H1 (cell line): Measurements from ENCODE around the gene FGD4. TPM values are rescaled to one million over a fixed set of nuclear protein-coding genes. Genes with fewer than 3 reads are reported as not detected.

ENCODE experiments used
- CTCF ChIA-PET: fragments of 300-600 bp; sonication (Branson Sonifier 250); formaldehyde crosslinking; loops from one replicate; lab custom pipeline; 2021; ENCODE audit not compliant: partially characterized antibody; lab: Charles Lee
- POLR2A ChIA-PET: fragments of 300-600 bp; sonication (Branson Sonifier 250); formaldehyde crosslinking; loops from one replicate; lab custom pipeline; 2021; ENCODE audit warnings: inconsistent platforms; ENCODE audit not compliant: partially characterized antibody; lab: Charles Lee
- DNase-seq, 2 experiments: peaks; one replicate each; pipeline versions ENCODE4 v3.0.0 to v3.0.0-alpha.2; 2010 to 2022; ENCODE audit warnings: low spot score in 2 of 2, low read depth in 1 of 2, mixed read lengths in 1 of 2
- FAIRE-seq: peaks from 2 replicates; lab custom pipeline; 2011; peaks lifted over from hg19 to GRCh38; lab: Jason Lieb, UNC
- H2AFZ ChIP-seq: 2 replicates; pipeline ENCODE4 v1.8.1; 2012; ENCODE audit warnings: low read length, inconsistent platforms
- H2AK5ac ChIP-seq: 2 replicates; pipeline ENCODE4 v1.6.1; 2013; ENCODE audit warnings: low read depth, low read length
- H2BK120ac ChIP-seq: replicated peaks from 2 replicates; pipeline ENCODE3; 2013; ENCODE audit warnings: low read depth, low read length, inconsistent platforms
- H2BK12ac ChIP-seq: 2 replicates; pipeline ENCODE4 v1.6.1; 2013; ENCODE audit warnings: low read depth, low read length
- H2BK15ac ChIP-seq: 2 replicates; pipeline ENCODE4 v1.6.1; 2013; ENCODE audit warnings: low read length
- H2BK20ac ChIP-seq: 2 replicates; pipeline ENCODE4 v1.6.1; 2013; ENCODE audit warnings: low read length
- H2BK5ac ChIP-seq: 2 replicates; pipeline ENCODE4 v1.6.1; 2013; ENCODE audit warnings: low read depth, low read length
- H3K14ac ChIP-seq: 2 replicates; pipeline ENCODE4 v1.6.1; 2013; ENCODE audit warnings: inconsistent platforms; ENCODE audit not compliant: insufficient read length
- H3K18ac ChIP-seq: 2 replicates; pipeline ENCODE4 v1.6.1; 2013; ENCODE audit warnings: low read length; ENCODE audit errors: extremely low read depth
- H3K23ac ChIP-seq: 2 replicates; pipeline ENCODE4 v1.6.1; 2013; ENCODE audit warnings: inconsistent platforms; ENCODE audit not compliant: insufficient read length
- H3K23me2 ChIP-seq: 2 replicates; pipeline ENCODE4 v1.6.1; 2013; ENCODE audit warnings: low read depth, low read length
- H3K27ac ChIP-seq: 2 replicates; pipeline ENCODE4 v1.6.1; 2011; ENCODE audit warnings: low read depth, low read length, inconsistent platforms
- H3K27me3 ChIP-seq, 4 experiments: replicated peaks in 1 of 4; 1 replicate in 1 of 4; 2 replicates in 3 of 4; pipeline versions ENCODE4 v1.6.1 to v1.8.1; 2011 to 2013; ENCODE audit warnings: low read length in 3 of 4, mild to moderate bottlenecking in 3 of 4, inconsistent platforms in 2 of 4, mixed read lengths in 2 of 4, moderate library complexity in 1 of 4; ENCODE audit not compliant: control insufficient read depth in 3 of 4, insufficient read depth in 3 of 4; ENCODE audit errors: extremely low read depth in 1 of 4
- H3K36me3 ChIP-seq, 4 experiments: 2 replicates each; pipeline versions ENCODE4 v1.6.1 to v1.8.1; 2011 to 2013; ENCODE audit warnings: mild to moderate bottlenecking in 4 of 4, low read length in 3 of 4, moderate library complexity in 2 of 4, control low read depth in 1 of 4, inconsistent platforms in 1 of 4; ENCODE audit not compliant: insufficient read depth in 4 of 4, control insufficient read depth in 2 of 4
- H3K4ac ChIP-seq: replicated peaks from 2 replicates; pipeline ENCODE3; 2013; ENCODE audit warnings: low read length, low read depth, mixed read lengths, inconsistent platforms; ENCODE audit not compliant: insufficient read length
- H3K4me1 ChIP-seq, 4 experiments: replicated peaks in 1 of 4; 1 replicate in 1 of 4; 2 replicates in 3 of 4; pipeline versions ENCODE4 v1.6.1 to v1.8.1; 2011 to 2013; ENCODE audit warnings: low read length in 3 of 4, inconsistent platforms in 2 of 4, mixed read lengths in 1 of 4; ENCODE audit not compliant: insufficient read depth in 4 of 4, control insufficient read depth in 3 of 4
- H3K4me2 ChIP-seq, 2 experiments: 2 replicates each; pipeline versions ENCODE4 v1.6.1 to v1.8.1; 2011 to 2013; ENCODE audit warnings: low read depth in 2 of 2, low read length in 2 of 2, control low read depth in 1 of 2, inconsistent platforms in 1 of 2, mild to moderate bottlenecking in 1 of 2; ENCODE audit not compliant: insufficient read depth in 1 of 2
- H3K4me3 ChIP-seq, 4 experiments: fragments of 200-600, 300-600 bp in 1 of 4; sonication (generic), shearing (Covaris generic), sonication (Bioruptor Twin) in 1 of 4; 2 replicates each; pipeline versions ENCODE4 v1.5.1 to v1.8.1; 2011 to 2016; ENCODE audit warnings: low read length in 4 of 4, low read depth in 3 of 4, control low read depth in 2 of 4, inconsistent platforms in 2 of 4, mild to moderate bottlenecking in 2 of 4, mixed read lengths in 1 of 4, moderate library complexity in 1 of 4; ENCODE audit not compliant: insufficient read depth in 2 of 4; ENCODE audit errors: extremely low read depth in 1 of 4
- H3K56ac ChIP-seq: replicated peaks from 2 replicates; pipeline ENCODE3; 2013; ENCODE audit warnings: low read depth, mild to moderate bottlenecking, mixed read lengths, low read length, inconsistent platforms; ENCODE audit not compliant: insufficient read length
- H3K79me1 ChIP-seq: 2 replicates; pipeline ENCODE4 v1.6.1; 2013; ENCODE audit warnings: low read depth, low read length, control low read depth
- H3K79me2 ChIP-seq, 2 experiments: 2 replicates each; pipeline versions ENCODE4 v1.6.1 to v1.8.1; 2012 to 2013; ENCODE audit warnings: low read length in 2 of 2, mild to moderate bottlenecking in 2 of 2, inconsistent platforms in 1 of 2; ENCODE audit not compliant: insufficient read depth in 2 of 2, control insufficient read depth in 1 of 2
- H3K9ac ChIP-seq, 4 experiments: replicated peaks in 1 of 4; 1 replicate in 1 of 4; 2 replicates in 3 of 4; pipeline versions ENCODE4 v1.6.1 to v1.8.1; 2011 to 2013; ENCODE audit warnings: low read depth in 3 of 4, low read length in 3 of 4, control low read depth in 2 of 4, mild to moderate bottlenecking in 2 of 4, moderate library complexity in 2 of 4, inconsistent platforms in 1 of 4; ENCODE audit errors: extremely low read depth in 1 of 4
- H3K9me3 ChIP-seq, 2 experiments: 2 replicates each; pipeline versions ENCODE4 v1.6.1 to v1.8.1; 2012 to 2013; ENCODE audit warnings: mild to moderate bottlenecking in 2 of 2, moderate library complexity in 2 of 2, control low read depth in 1 of 2, inconsistent platforms in 1 of 2, low read depth in 1 of 2, low read length in 1 of 2, mixed read lengths in 1 of 2; ENCODE audit not compliant: insufficient read depth in 2 of 2
- H4K20me1 ChIP-seq, 2 experiments: replicated peaks in 1 of 2; 2 replicates each; pipeline versions ENCODE3 to v1.8.1; 2011 to 2013; ENCODE audit warnings: inconsistent platforms in 2 of 2, low read length in 2 of 2, mild to moderate bottlenecking in 1 of 2; ENCODE audit not compliant: insufficient read depth in 2 of 2, control insufficient read depth in 1 of 2
- H4K5ac ChIP-seq: 2 replicates; pipeline ENCODE4 v1.6.1; 2013; ENCODE audit warnings: low read length, low read depth, mixed read lengths, inconsistent platforms; ENCODE audit not compliant: insufficient read length
- H4K8ac ChIP-seq: 2 replicates; pipeline ENCODE4 v1.8.0; 2013; ENCODE audit warnings: mild to moderate bottlenecking, moderate library complexity, low read length, inconsistent platforms; ENCODE audit not compliant: insufficient read depth; ENCODE audit errors: extremely low read depth
- H4K91ac ChIP-seq: replicated peaks from 2 replicates; pipeline ENCODE3; 2013; ENCODE audit warnings: low read length, mixed read lengths, inconsistent platforms; ENCODE audit not compliant: insufficient read length
- ATF3 ChIP-seq: IDR thresholded peaks from 2 replicates; pipeline ENCODE4 v1.6.1; 2011; ENCODE audit warnings: low read depth, mild to moderate bottlenecking, low read length; ENCODE audit not compliant: insufficient read depth
- TBP ChIP-seq: IDR thresholded peaks from 2 replicates; pipeline ENCODE4 v1.6.1; 2011; ENCODE audit warnings: low read depth, low read length, improper control_type of control experiment
- polyA plus RNA-seq, 7 experiments: library from polyadenylated mRNA; depleted of rRNA in 3 of 7; stranded (reverse) in 5 of 7; unstranded in 2 of 7; fragments of >200 nt in 5 of 7; fragments of 200-250 nt in 2 of 7; gene quantifications; 1 replicate in 5 of 7; 2 replicates in 1 of 7; 4 replicates in 1 of 7; pipeline versions ENCODE4 v1.2.1 to v1.2.3, GENCODE V29; 2011 to 2013; ENCODE audit warnings: missing spikeins in 2 of 7, mixed read lengths in 2 of 7
- total RNA-seq: library from RNA; stranded (reverse); fragmentation: NEBNext Ultra II Directional; extraction: Animal tissue kit (Norgen Biotek cat#: 25700); gene quantifications from 2 replicates; pipeline ENCODE4 v1.2.1, GENCODE V29; 2021

The FGD4 gene
- total and polyA plus RNA-seq, 2 of the 8 experiments (the other 6 are each of a cell fraction or from before 2014, with no cell fraction given), result 8.5 to 48.2 TPM

DNA sequence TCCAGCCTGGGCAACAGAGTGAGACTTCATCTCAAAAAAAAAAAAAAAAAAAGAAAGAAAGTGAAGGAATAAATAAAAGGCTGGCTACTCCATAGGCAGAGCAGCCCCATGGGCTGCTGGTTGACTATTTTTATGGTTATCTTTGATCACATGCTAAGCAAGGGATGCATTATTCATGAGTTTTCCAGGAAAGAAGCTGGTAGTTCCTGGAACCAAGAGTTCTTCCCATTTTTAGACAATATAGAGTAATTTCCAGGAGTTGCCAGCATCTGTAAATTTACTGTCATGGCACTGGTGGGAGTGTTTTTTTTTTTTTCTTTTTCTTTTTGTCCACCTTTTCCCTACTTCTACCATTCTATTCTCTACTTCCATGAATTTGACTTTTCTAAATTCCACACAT is 24.2 kb downstream of the FGD4 start:
- H4K91ac ChIP-seq, result no peak overlapping the region
- H2AFZ ChIP-seq, result no peak overlapping the region
- H4K5ac ChIP-seq, result no peak overlapping the region
- TF ChIP-seq ATF3 (no peak), TBP (no peak)

More for the DNA sequence above, 24.2 kb downstream of the FGD4 start:
- Histone ChIP-seq H3K23me2 (no peaks in the 10 kb centered on the region), H2BK20ac (no peak overlapping the region), H2BK120ac (no peak overlapping the region), H3K27me3 (no peaks in the 10 kb centered on the region), H3K79me1 (peaks cover 8% of the 10 kb centered on the region), H4K20me1 (peaks cover 17 to 27% of the 10 kb centered on the region in 2 experiments), H3K4me1 (peaks cover 11 to 13% (median 13%) of the 10 kb centered on the region in 4 experiments), H3K9ac (no peak overlapping the region), H2AK5ac (no peak overlapping the region), H3K23ac (no peak overlapping the region), H3K9me3 (no peaks in the 10 kb centered on the region; a peak in 1 of 4 replicates), H3K27ac (no peak overlapping the region), H4K8ac (no peak overlapping the region), H3K14ac (no peak overlapping the region), H3K56ac (no peak overlapping the region), H3K18ac (no peak overlapping the region), H3K4me3 (no peak overlapping the region; a peak in 1 of 8 replicates), H3K4ac (no peak overlapping the region), H3K36me3 (peaks cover 0 to 15% (median 0%) of the 10 kb centered on the region in 4 experiments; a peak in 1 of 8 replicates), H3K4me2 (no peak overlapping the region), H2BK12ac (no peak overlapping the region), H3K79me2 (peaks cover 27 to 97% of the 10 kb centered on the region in 2 experiments), H2BK5ac (no peak overlapping the region), H2BK15ac (no peak overlapping the region)
- ChIA-PET CTCF (interaction anchor here (0.6 to 2.7 kb wide), 3 partner anchors 10 to 58 kb away, joined by 3 to 9 read pairs (median 4); no protein-coding TSS in a partner anchor), POLR2A (interaction anchor here (1.3 kb wide), 1 partner anchor 20 kb away, joined by 3 read pairs; no protein-coding TSS in a partner anchor)
- no peak for FAIRE-seq
- no peak for DNase-seq
